ENCODE data around the gene ARID3C. TPM values are rescaled to one million over a fixed set of nuclear protein-coding genes. Genes with fewer than 3 reads are reported as not detected.

The ARID3C gene
- total and polyA plus RNA-seq, 10 of the 15 experiments (the other 5 are each of a cell fraction or from before 2014, with no cell fraction given): not detected

DNA sequence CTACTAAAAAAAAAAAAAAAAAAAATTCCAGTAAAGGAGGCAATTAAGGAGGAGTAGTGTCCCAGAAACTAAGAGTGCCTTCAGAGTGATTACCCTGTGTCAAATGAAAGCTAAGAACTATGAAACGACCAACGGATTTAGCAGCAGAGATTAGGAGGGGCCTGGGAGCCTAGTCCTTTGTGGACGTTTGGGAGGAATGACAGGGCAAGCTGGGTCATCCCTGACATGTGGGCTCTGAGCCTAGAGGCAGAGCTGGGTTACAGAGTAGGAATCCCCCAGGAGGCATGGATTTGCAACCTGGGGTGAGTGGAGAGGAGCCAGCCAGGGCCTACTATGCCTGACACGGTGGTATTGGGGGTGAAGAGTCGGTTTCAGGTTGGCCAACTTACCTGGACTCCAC is 4.3 kb upstream of the ARID3C start (continued):
- TF ChIP-seq, protein P1, sequence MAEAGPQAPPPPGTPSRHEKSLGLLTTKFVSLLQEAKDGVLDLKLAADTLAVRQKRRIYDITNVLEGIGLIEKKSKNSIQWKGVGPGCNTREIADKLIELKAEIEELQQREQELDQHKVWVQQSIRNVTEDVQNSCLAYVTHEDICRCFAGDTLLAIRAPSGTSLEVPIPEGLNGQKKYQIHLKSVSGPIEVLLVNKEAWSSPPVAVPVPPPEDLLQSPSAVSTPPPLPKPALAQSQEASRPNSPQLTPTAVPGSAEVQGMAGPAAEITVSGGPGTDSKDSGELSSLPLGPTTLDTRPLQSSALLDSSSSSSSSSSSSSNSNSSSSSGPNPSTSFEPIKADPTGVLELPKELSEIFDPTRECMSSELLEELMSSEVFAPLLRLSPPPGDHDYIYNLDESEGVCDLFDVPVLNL (IDR thresholded peaks at IDR 0.05; ENCODE audit: low read depth, low read length): no peak
- TF ChIP-seq CREB1 (IDR thresholded peaks at IDR 0.05; ENCODE audit: low read depth): no peak

DNA sequence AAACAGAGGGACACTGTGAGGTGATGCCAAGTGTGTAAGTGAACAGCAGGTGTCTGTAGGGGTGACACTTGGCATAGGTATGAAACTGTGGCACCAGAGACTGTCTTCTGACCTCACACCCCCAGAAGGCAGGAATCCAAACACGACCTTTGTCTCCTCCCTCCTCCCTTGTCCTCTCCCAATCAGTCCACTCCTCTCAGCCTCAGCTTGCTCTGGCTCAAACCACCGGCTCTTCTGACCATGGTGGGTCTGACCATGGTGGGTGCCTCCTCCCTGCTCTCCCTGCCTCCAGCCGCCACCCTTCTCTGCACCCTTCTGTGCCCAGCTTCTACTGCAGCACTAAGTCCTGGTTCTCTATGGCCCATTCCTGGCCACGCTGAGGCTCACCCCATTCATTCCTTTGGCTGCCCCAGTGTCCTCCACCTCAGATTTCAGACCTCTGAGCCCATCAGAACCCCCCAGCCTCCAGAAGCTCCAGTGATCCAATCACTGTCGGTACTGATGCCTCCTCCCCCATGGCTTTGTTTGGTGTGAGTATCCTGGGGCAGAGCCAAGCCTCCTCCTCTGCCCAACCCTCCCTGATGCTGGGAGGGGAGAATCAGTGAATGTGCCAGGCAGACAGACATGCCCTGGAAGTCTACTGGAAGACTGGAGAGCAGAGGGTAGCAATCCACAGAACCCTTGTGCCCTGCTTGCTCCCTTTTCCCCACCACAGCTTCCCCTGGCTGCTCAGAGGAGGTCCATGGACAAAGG is 1.7 kb upstream of the ARID3C start:
- Histone ChIP-seq H3K4me1 (ENCODE audit: control insufficient read depth, insufficient read depth, low read length) (peaks cover 4% of the 10 kb centered on the region; the same call in 1 of the 2 replicates), H3K27ac (ENCODE audit: control insufficient read depth, insufficient read depth) (no peak overlapping the region), H3K9ac (ENCODE audit: control insufficient read depth, insufficient read depth, low read length) (no peak overlapping the region), H2AFZ (ENCODE audit: control insufficient read depth, low read depth, low read length) (no peak overlapping the region), H4K20me1 (ENCODE audit: control insufficient read depth, insufficient read depth) (no peaks in the 10 kb centered on the region; the same call in none of the 2 replicates), H3K79me2 (ENCODE audit: control insufficient read depth, insufficient read depth, low read length) (no peaks in the 10 kb centered on the region; the same call in 1 of the 2 replicates), H3K4me2 (ENCODE audit: control insufficient read depth, insufficient read depth) (no peak overlapping the region), H3K9me3 (replicated peaks; ENCODE audit: control insufficient read depth, insufficient read depth, low read length) (no peaks in the 10 kb centered on the region), H3K36me3 (ENCODE audit: control insufficient read depth in 2 of 2, insufficient read depth in 2 of 2, low read length in 1 of 2) (peaks cover under 1 to 5% of the 10 kb centered on the region in 2 experiments; a peak in 3 of 4 replicates), H3K4me3 (no peak overlapping the region), H3K27me3 (replicated peaks in 1 of 2; ENCODE audit: control insufficient read depth in 2 of 2, insufficient read depth in 2 of 2, low read length in 1 of 2) (peaks cover 10 to 18% of the 10 kb centered on the region in 2 experiments)
- DNase-seq (ENCODE audit: low read depth, low spot score): no peak
- no peak for ATAC-seq
- CTCF ChIA-PET: interaction anchor here (0.8 to 1.2 kb wide), 4 partner anchors 13 to 197 kb away, joined by 3 to 4 read pairs (median 3); partner anchors contain the start of gene RPP25L
- POLR2A ChIA-PET: no interaction called here
- SMC1A ChIA-PET (ENCODE audit: uncharacterized antibody, unreplicated experiment): interaction anchor here (1.1 to 1.2 kb wide), 2 partner anchors 10 to 16 kb away, joined by 3 read pairs; partner anchors contain the start of genes DCTN3 and GALT
- FAIRE-seq: no peak
- WGBS (ENCODE audit: insufficient coverage, insufficient replicate concordance, low lambda C conversion rate, missing lambda C conversion rate): 25% methylated on average over 5 of the region's 5 CpGs
- RAD21 ChIA-PET (ENCODE audit: unreplicated experiment): no interaction called here
- intact Hi-C loops (cut with micrococcal nuclease; ENCODE audit: unreplicated experiment): no loop called here
- in situ Hi-C loops (cut with MboI): no loop called here
- no TSS peak for BruUV-seq (replicated peaks)
- no peak for TF ChIP-seq SUZ12 (IDR thresholded peaks at IDR 0.05; ENCODE audit: unreplicated experiment)
- TF ChIP-seq RBBP5 (conservative IDR thresholded peaks at IDR 0.05): no peak
- no peak for TF ChIP-seq CEBPB (IDR thresholded peaks at IDR 0.05; ENCODE audit: borderline replicate concordance in 1 of 2, low read depth in 2 of 2, low read length in 2 of 2)
- TF ChIP-seq, protein P2, sequence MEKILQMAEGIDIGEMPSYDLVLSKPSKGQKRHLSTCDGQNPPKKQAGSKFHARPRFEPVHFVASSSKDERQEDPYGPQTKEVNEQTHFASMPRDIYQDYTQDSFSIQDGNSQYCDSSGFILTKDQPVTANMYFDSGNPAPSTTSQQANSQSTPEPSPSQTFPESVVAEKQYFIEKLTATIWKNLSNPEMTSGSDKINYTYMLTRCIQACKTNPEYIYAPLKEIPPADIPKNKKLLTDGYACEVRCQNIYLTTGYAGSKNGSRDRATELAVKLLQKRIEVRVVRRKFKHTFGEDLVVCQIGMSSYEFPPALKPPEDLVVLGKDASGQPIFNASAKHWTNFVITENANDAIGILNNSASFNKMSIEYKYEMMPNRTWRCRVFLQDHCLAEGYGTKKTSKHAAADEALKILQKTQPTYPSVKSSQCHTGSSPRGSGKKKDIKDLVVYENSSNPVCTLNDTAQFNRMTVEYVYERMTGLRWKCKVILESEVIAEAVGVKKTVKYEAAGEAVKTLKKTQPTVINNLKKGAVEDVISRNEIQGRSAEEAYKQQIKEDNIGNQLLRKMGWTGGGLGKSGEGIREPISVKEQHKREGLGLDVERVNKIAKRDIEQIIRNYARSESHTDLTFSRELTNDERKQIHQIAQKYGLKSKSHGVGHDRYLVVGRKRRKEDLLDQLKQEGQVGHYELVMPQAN (conservative IDR thresholded peaks at IDR 0.05): no peak
- TF ChIP-seq SPI1 (IDR thresholded peaks at IDR 0.05; ENCODE audit: borderline replicate concordance, insufficient read depth, low read depth, low read length): no peak
- no peak for TF ChIP-seq ETV6 (conservative IDR thresholded peaks at IDR 0.05 in 1 of 2, IDR thresholded peaks at IDR 0.05 in 1 of 2; ENCODE audit: borderline replicate concordance in 1 of 2, low read depth in 1 of 2)
- TF ChIP-seq SIN3A (IDR thresholded peaks at IDR 0.05; ENCODE audit: low read depth, low read length): no peak
- TF ChIP-seq BMI1 (IDR thresholded peaks at IDR 0.05; ENCODE audit: borderline replicate concordance): no peak
- no peak for TF ChIP-seq PML (IDR thresholded peaks at IDR 0.05; ENCODE audit: low read length)
- TF ChIP-seq, protein P3, sequence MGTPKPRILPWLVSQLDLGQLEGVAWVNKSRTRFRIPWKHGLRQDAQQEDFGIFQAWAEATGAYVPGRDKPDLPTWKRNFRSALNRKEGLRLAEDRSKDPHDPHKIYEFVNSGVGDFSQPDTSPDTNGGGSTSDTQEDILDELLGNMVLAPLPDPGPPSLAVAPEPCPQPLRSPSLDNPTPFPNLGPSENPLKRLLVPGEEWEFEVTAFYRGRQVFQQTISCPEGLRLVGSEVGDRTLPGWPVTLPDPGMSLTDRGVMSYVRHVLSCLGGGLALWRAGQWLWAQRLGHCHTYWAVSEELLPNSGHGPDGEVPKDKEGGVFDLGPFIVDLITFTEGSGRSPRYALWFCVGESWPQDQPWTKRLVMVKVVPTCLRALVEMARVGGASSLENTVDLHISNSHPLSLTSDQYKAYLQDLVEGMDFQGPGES (IDR thresholded peaks at IDR 0.05): no peak
- TF ChIP-seq, protein P4, sequence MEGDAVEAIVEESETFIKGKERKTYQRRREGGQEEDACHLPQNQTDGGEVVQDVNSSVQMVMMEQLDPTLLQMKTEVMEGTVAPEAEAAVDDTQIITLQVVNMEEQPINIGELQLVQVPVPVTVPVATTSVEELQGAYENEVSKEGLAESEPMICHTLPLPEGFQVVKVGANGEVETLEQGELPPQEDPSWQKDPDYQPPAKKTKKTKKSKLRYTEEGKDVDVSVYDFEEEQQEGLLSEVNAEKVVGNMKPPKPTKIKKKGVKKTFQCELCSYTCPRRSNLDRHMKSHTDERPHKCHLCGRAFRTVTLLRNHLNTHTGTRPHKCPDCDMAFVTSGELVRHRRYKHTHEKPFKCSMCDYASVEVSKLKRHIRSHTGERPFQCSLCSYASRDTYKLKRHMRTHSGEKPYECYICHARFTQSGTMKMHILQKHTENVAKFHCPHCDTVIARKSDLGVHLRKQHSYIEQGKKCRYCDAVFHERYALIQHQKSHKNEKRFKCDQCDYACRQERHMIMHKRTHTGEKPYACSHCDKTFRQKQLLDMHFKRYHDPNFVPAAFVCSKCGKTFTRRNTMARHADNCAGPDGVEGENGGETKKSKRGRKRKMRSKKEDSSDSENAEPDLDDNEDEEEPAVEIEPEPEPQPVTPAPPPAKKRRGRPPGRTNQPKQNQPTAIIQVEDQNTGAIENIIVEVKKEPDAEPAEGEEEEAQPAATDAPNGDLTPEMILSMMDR (IDR thresholded peaks at IDR 0.05 in 2 of 3, conservative IDR thresholded peaks at IDR 0.05 in 1 of 3; ENCODE audit: control insufficient read depth in 2 of 3, extremely low read depth in 1 of 3, insufficient read depth in 1 of 3, low read depth in 3 of 3, low read length in 3 of 3): no peak
- TF ChIP-seq TBL1XR1 (IDR thresholded peaks at IDR 0.05; ENCODE audit: low read depth, low read length): no peak
- no peak for TF ChIP-seq CREB1 (IDR thresholded peaks at IDR 0.05; ENCODE audit: low read depth)
